Measurements from ENCODE around the gene EPHA6.

The EPHA6 gene

GRCh38 chr3:97029972-97030371 lies 215.6 kb downstream of the EPHA6 start:
- DNase-seq: no peak

DNA sequence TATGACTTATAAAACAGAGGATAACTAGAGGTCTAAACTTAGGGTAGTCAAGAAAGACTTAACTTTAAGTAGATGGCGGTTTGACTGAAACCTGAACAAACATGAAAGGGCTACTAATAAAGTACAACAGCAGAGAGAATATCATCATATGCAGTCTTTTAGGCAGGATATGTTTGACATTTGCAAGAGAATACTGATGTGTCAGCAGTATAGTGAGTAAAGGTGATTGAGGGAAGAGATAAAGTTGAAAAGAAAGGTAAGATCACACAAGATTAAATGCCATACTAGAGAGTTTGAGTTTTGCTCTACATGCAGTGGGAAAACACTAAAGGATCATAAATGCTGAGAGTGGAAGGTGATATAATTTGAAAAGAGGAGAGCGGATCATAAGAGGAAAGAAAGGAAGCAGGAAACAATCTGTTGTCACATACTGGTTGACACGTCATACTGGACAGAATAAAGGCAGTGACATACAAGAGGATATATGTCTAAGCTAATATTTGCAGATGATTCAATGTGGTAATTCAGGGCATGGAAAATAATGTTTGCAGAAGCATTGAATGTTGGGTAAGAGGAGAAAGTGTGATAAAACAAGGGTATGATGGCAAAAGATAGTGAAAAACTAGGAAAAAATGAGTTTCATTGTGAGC lies 223.0 kb downstream of the EPHA6 start:
- DNase-seq: no peak

- no peak for DNase-seq
Measured at GRCh38 chr3:97043411-97043810, 229.0 kb downstream of the EPHA6 start.

DNA sequence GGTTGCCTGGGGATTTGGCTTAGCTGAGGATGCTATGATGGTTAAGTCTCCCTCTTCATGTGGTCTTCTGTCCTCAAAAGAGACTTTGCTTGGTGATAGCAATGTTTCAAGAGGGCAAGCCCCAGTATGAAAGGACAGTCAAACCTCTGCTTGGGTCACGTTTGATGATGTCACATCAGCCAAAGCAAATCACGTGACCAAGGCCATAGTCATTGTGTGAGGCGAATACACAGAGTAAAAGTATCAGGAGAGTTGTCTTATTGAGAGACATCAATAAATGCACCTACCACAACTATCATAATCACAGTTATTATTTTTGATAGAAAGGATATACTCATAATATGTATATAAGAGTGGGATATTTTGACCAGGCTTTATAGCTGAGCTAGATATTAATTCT lies 243.0 kb downstream of the EPHA6 start:
- DNase-seq: no peak

GRCh38 chr3:97059168-97059567 lies 244.8 kb downstream of the EPHA6 start:
- DNase-seq: no peak

GRCh38 chr3:97066531-97066930 lies 252.1 kb downstream of the EPHA6 start:
- DNase-seq: no peak

DNA sequence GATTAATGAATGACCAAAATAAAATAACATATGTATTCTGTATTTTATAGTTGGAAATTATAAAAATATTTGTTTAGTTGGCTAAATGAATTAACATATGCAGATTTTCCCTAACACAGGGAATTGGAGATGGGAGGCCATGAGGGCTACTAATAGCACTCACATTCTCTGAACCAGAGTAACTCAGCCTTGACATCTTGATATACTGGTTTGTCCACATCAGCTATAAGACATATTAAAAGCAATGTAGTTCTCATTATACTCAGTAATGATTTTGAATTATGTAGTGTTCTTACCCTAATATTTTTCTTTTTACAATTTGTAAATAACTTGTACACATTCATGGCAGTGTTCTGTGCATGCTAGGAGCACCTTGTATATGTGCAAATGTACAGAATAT lies 255.9 kb downstream of the EPHA6 start:
- DNase-seq: no peak

GRCh38 chr3:97074546-97074945 lies 260.2 kb downstream of the EPHA6 start:
- no peak for DNase-seq

DNA sequence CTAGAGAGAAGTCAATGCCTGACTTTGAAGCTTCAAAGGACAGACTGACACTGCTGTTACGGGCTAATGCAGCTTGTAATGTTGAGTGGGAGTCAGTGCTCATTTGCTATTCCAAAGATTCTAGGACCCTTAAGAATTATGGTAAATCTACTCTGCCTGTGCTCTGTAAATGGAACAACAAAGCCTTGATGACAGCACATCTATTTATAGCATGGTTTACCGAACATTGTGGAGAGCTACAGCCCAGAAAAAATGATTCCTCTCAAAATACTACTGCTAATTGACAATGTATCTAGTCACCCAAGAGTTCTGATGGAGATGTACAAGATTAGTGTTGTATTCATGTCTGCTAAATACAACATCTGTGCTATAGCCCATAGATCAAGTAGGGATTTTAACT lies 262.3 kb downstream of the EPHA6 start:
- no peak for DNase-seq

- DNase-seq: no peak
Measured at GRCh38 chr3:97089621-97090020, 275.2 kb downstream of the EPHA6 start.

GRCh38 chr3:97102641-97103040 lies 288.2 kb downstream of the EPHA6 start:
- no peak for DNase-seq

DNA sequence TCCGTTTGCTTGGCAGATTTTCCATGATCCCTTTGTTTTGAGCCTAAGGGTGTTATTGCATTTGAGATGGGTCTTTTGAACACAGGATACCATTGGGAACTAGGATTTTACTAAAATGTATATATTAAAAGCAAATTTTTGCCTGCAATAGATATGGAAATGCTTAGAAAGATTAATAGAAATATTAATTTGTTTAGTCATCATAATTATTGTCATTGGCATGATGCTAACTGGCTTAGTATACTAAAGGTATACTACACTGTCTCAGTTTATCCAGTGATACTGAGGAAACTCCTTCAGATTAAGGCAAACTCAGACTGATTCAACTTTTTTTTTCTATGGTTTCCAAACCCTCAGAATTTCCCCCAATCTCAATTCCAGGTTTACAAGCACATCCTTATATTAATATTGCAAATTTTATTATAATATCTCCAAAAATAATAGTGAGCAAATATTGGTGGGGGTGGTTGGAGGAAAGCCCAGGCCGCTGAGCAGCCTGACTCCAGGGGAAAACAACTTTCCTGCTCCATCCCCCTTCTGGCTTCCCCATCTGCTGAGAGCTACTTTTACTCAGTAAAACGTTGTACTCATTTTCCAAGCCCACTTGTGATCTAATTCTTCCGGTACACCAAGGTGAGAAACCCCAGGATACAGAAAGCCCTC lies 291.7 kb downstream of the EPHA6 start:
- DNase-seq: no peak

GRCh38 chr3:97106652-97106989 lies 292.2 kb downstream of the EPHA6 start:
- DNase-seq: no peak

- no peak for DNase-seq
Measured at GRCh38 chr3:97108136-97108535, 293.7 kb downstream of the EPHA6 start.

- DNase-seq: no peak
Measured at GRCh38 chr3:97111244-97111643, 296.9 kb downstream of the EPHA6 start.

DNA sequence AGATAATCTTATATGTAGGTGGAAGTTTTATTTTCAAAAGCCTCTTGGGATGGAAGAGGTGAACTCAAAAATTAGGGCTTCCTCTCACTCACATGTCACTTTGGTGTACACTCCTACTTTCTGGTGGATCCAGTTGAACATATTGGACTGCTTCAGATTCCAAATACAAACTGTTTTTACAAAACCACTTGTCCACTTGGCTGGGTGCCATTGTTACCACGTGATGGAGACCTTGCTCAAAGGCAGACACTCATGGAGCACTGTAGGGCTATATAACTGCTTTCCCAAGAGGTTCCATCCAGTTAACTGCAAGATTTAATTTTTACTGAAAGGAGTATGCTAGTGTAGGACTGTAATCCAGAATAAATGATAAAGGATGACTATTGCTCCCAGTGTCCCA lies 307.0 kb downstream of the EPHA6 start:
- no peak for DNase-seq

DNA sequence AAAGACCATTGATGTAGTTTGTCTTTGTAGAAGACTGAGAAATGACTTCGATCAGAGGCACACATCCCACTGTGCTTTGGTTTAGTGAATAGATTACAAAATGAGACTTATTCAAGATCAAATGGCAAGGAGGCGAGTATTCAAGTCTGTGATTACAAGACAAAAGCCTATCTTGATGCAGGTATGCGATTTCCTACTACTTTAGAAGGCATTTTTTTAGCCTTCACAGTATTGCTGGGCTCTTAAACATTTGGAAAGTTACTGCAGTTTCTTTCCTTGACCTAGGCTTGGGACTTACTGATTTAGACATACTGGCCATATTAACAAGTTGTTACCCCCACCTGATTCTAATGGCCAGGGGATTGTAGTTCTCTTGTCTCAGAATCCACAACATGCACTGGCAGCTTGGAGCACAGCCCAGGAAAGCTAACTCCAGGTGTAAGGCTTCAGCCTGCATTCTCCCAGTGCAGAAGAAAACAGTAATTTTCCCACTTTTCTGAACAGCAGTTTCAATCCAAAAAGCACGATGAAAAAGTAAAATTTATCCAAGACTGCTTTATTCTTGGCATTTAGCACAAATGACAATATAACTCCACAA lies 311.6 kb downstream of the EPHA6 start:
- no peak for DNase-seq

DNA sequence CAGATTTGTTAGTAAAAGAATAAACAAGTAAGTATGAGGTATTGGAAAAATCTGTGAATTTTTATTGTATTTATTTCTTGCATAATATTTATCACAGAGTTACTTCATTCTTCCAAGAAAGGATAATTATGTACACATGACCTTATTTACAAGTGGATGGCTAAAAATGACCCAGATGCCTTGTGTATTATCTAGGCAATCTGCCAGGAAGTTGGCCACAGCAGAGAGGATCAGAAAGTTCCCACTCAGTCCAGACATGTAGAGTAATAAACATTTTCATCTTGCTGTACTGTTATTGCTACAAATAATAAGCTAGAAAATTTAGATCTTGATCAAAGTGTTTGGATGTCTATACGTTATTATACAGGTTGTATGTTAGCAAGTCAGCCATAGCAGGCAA lies 317.1 kb downstream of the EPHA6 start:
- no peak for DNase-seq

DNA sequence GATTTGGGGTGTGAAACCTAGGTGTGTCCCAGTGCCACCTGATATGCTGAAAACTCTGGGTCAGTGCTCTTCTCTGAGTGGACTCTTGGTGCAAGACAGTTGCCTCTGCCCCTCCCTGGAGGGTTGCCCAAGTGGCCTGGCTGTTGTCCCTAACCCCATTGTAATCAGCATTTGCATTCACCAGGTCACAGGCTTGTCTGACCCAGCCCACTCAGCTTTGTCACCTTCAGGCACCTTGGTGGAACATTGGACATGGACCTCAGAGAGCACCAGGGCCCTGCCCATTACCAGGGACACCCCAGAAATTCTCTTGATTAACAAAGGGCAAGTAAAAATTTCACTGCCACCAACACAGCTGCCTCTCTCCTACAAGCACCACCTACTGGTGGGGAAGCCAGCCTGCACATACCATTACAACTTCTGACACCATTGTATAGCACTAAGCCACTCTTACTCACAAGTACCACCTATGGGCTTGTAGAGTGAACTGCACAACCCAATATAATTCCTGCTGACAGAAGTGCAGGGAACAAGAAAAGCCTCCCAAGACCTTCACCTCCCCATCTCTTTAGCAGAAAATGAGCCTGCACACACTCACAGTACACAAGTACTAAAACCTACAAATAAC lies 324.6 kb downstream of the EPHA6 start:
- DNase-seq: no peak

DNA sequence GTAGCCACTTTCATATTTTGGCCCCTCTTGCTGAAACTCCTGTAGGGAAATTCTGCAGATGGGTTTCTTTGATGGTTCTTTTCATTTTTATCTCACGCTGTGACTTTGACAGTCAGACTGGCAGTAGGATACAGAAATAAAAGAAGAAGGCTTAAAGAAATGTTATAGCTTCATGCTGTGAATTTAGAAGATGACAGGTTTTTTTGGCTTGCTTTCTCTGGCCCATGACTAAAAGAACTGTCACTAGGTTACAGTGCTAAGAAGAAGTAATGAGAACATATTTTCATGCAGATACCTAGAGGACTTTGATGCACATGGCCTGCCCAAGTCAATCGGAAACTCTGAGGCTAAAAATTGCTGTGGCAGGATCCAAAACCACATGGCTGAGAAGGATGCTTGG lies 334.5 kb downstream of the EPHA6 start:
- DNase-seq: no peak

- no peak for DNase-seq
Measured at GRCh38 chr3:97161169-97161568, 346.8 kb downstream of the EPHA6 start.

GRCh38 chr3:97177242-97177641 lies 362.8 kb downstream of the EPHA6 start:
- DNase-seq: no peak

DNA sequence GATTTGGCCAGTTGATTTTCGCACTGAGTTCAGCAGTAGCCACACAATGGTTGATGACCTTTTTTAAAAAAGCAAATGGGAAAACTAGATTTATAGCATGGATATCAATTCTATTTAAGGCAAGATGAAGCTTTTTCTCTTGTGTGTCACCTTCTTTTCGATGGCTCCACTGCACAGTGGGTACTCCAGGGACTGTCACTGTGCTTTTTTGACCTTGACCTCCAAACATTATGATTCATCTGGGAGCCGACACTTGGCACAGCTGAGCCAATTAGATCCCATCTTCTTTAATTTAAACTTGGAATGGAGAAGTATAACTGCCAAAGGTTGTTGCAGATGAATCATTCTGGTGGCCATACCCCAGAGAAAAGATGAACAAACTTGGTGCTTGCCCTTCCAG lies 367.3 kb downstream of the EPHA6 start:
- no peak for DNase-seq

- no peak for DNase-seq
Measured at GRCh38 chr3:97187771-97188170, 373.4 kb downstream of the EPHA6 start.

Data from EL (cell line).